CD4-positive, alpha-beta T cell (primary cell): Measurements from ENCODE around the gene NR5A2. TPM values are rescaled to one million over a fixed set of nuclear protein-coding genes. Genes with fewer than 3 reads are reported as not detected.

Experiments
- ATAC-seq: fragments of 200-7000 bp; cut with Tn5 transposase; one replicate; pipeline ENCODE4 v1.10.0; 2022; ENCODE audit warnings: mild to moderate bottlenecking; ENCODE audit not compliant: poor library complexity
- CTCF ChIA-PET: fragments of 350-600 bp; sonication (Branson Sonifier 250); formaldehyde crosslinking; loops from one replicate; lab custom pipeline; 2021; ENCODE audit warnings: antibody characterized with exemption, inconsistent platforms; lab: Charles Lee
- POLR2A ChIA-PET: fragments of 350-600 bp; sonication (Branson Sonifier 250); formaldehyde crosslinking; loops from one replicate; lab custom pipeline; 2021; ENCODE audit warnings: antibody characterized with exemption, inconsistent platforms; lab: Charles Lee
- DNase-seq, 14 experiments: peaks; one replicate each; pipeline ENCODE4 v3.0.0-alpha.2; 2013 to 2020; ENCODE audit warnings: mixed read lengths in 2 of 14
- H3K27ac ChIP-seq, 2 donors: one replicate each; pipeline versions ENCODE4 v1.5.1 to v1.7.0; 2013; ENCODE audit warnings: low read length in 2 of 2, low read depth in 1 of 2, mild to moderate bottlenecking in 1 of 2
- H3K27me3 ChIP-seq, 2 experiments: 1 replicate in 1 of 2; 2 replicates in 1 of 2; pipeline versions ENCODE4 v1.6.1 to v1.7.0; 2013; ENCODE audit warnings: low read length in 2 of 2, control low read depth in 1 of 2, mild to moderate bottlenecking in 1 of 2, moderate library complexity in 1 of 2; ENCODE audit not compliant: insufficient read depth in 2 of 2, control insufficient read depth in 1 of 2
- H3K36me3 ChIP-seq: one replicate; pipeline ENCODE4 v1.6.1; 2013; ENCODE audit warnings: low read length, control low read depth; ENCODE audit not compliant: insufficient read depth
- H3K4me1 ChIP-seq: one replicate; pipeline ENCODE4 v1.6.1; 2013; ENCODE audit warnings: low read length, control low read depth; ENCODE audit not compliant: insufficient read depth
- H3K4me3 ChIP-seq: one replicate; pipeline ENCODE4 v1.5.1; 2013; ENCODE audit warnings: mild to moderate bottlenecking, low read length, moderate library complexity
- H3K9me3 ChIP-seq, 2 experiments: 1 replicate in 1 of 2; 2 replicates in 1 of 2; pipeline versions ENCODE4 v1.6.1 to v1.7.0; 2013; ENCODE audit warnings: low read length in 2 of 2, mild to moderate bottlenecking in 2 of 2, control low read depth in 1 of 2, moderate library complexity in 1 of 2; ENCODE audit not compliant: control insufficient read depth in 1 of 2, insufficient read depth in 1 of 2
- H3K27ac Mint-ChIP-seq: one replicate; pipeline ENCODE4 v1.8.0; 2020; ENCODE audit warnings: mixed read lengths
- H3K27me3 Mint-ChIP-seq: one replicate; pipeline ENCODE4 v1.8.0; 2021; ENCODE audit warnings: mixed read lengths
- H3K36me3 Mint-ChIP-seq: one replicate; pipeline ENCODE4 v1.8.0; 2021; ENCODE audit warnings: low read depth, mixed read lengths
- H3K4me1 Mint-ChIP-seq: one replicate; pipeline ENCODE4 v1.8.0; 2021; ENCODE audit warnings: low read depth, mixed read lengths
- H3K4me3 Mint-ChIP-seq: one replicate; pipeline ENCODE4 v1.8.0; 2020; ENCODE audit warnings: mild to moderate bottlenecking, mixed read lengths
- H3K9me3 Mint-ChIP-seq: one replicate; pipeline ENCODE4 v1.8.0; 2020; ENCODE audit warnings: mixed read lengths
- CTCF ChIP-seq: fragments of 200-600 bp; IDR thresholded peaks from one replicate; pipeline ENCODE4 v1.8.0; 2022; ENCODE audit warnings: antibody characterized with exemption, mild to moderate bottlenecking
- intact Hi-C, 2 experiments: fragments of 100-400 bp; cut with DNase I in 1 of 2; cut with micrococcal nuclease in 1 of 2; formaldehyde crosslinking; loops; one replicate each; pipeline versions ENCODE4 v1.15.1 to v1.9.0; 2023 to 2025; cut with DNase I, micrococcal nuclease
- total RNA-seq, 174 experiments: library from RNA in 2 of 174; stranded (reverse) in 2 of 174; gene quantifications; one replicate each; pipeline ENCODE4 v1.2.3 and lab custom pipeline; 2021 to 2026

The NR5A2 gene
- total RNA-seq, 2 experiments from 2014 or later: not detected

- ChIA-PET POLR2A (no interaction called here), CTCF (no interaction called here)
- intact Hi-C loops: no loop called here
- Mint-ChIP-seq H3K4me3 (no peak overlapping the region), H3K27ac (no peak overlapping the region), H3K9me3 (no peaks in the 10 kb centered on the region), H3K27me3 (peaks cover 9% of the 10 kb centered on the region), H3K36me3 (no peaks in the 10 kb centered on the region), H3K4me1 (peaks cover 5% of the 10 kb centered on the region)
- Histone ChIP-seq H3K4me3 (no peak overlapping the region), H3K9me3 (no peaks in the 10 kb centered on the region), H3K36me3 (no peaks in the 10 kb centered on the region), H3K27ac (no peak overlapping the region), H3K27me3 (peaks cover 0 to 4% of the 10 kb centered on the region in 2 experiments), H3K4me1 (no peaks in the 10 kb centered on the region)
- DNase-seq (no peak), ATAC-seq (no peak)
- TF ChIP-seq CTCF: no peak
Measured at GRCh38 chr1:200179781-200180160, 152.3 kb downstream of the NR5A2 start.

- Histone ChIP-seq H3K4me3 (no peak overlapping the region), H3K36me3 (no peaks in the 10 kb centered on the region), H3K9me3 (no peaks in the 10 kb centered on the region), H3K4me1 (no peaks in the 10 kb centered on the region), H3K27me3 (peaks cover 0 to 4% of the 10 kb centered on the region in 2 experiments), H3K27ac (no peak overlapping the region)
- H3K4me3 Mint-ChIP-seq: no peak overlapping the region
- H3K27ac Mint-ChIP-seq: no peak overlapping the region
- ATAC-seq: no peak
- TF ChIP-seq CTCF: no peak
- peaks cover 10% of the 10 kb centered on the region for H3K4me1 Mint-ChIP-seq
- intact Hi-C loops: no loop called here
- peaks cover 9% of the 10 kb centered on the region for H3K27me3 Mint-ChIP-seq
- DNase-seq: no peak
- H3K36me3 Mint-ChIP-seq: no peaks in the 10 kb centered on the region
- POLR2A ChIA-PET: no interaction called here
- CTCF ChIA-PET: no interaction called here
- H3K9me3 Mint-ChIP-seq: no peaks in the 10 kb centered on the region
Measured at GRCh38 chr1:200180821-200181220, 153.3 kb downstream of the NR5A2 start.

GRCh38 chr1:200181861-200182260 is 154.4 kb downstream of the NR5A2 start:
- peaks cover 10% of the 10 kb centered on the region for H3K4me1 Mint-ChIP-seq
- CTCF ChIA-PET: no interaction called here

More at GRCh38 chr1:200181861-200182260, 154.4 kb downstream of the NR5A2 start:
- no peak overlapping the region for H3K27ac ChIP-seq
- Mint-ChIP-seq H3K36me3 (no peaks in the 10 kb centered on the region), H3K9me3 (no peaks in the 10 kb centered on the region), H3K27me3 (peaks cover 9% of the 10 kb centered on the region), H3K4me3 (no peak overlapping the region), H3K27ac (no peak overlapping the region)
- no peak for ATAC-seq
- intact Hi-C loops: no loop called here
- no peak for DNase-seq
- no peak for TF ChIP-seq CTCF
- peaks cover 0 to 4% of the 10 kb centered on the region in 2 experiments for H3K27me3 ChIP-seq
- POLR2A ChIA-PET: no interaction called here
- no peak overlapping the region for H3K4me3 ChIP-seq
- H3K9me3 ChIP-seq: no peaks in the 10 kb centered on the region
- H3K4me1 ChIP-seq: no peaks in the 10 kb centered on the region
- H3K36me3 ChIP-seq: no peaks in the 10 kb centered on the region
